Naive B cell (primary cell): Measurements from ENCODE around the gene BCAN. TPM values are rescaled to one million over a fixed set of nuclear protein-coding genes. Genes with fewer than 3 reads are reported as not detected.

ENCODE experiments used
- ATAC-seq, 2 donors: fragments of 150-1000 bp; cut with Tn5 transposase; 2 replicates each; pipeline ENCODE4 v1.10.0; 2021; ENCODE audit warnings: low read depth in 2 of 2, mild to moderate bottlenecking in 2 of 2, moderate library complexity in 2 of 2
- DNase-seq: peaks from one replicate; pipeline ENCODE4 v3.0.0; 2022
- H3K27ac Mint-ChIP-seq, 6 donors: one replicate each; pipeline ENCODE4 v1.8.0; 2020 to 2022; ENCODE audit warnings: mild to moderate bottlenecking in 6 of 6, mixed read lengths in 6 of 6, moderate library complexity in 5 of 6, inconsistent platforms in 2 of 6
- H3K27me3 Mint-ChIP-seq, 3 donors: one replicate each; pipeline ENCODE4 v1.8.0; 2021 to 2022; ENCODE audit warnings: mixed read lengths in 3 of 3, mild to moderate bottlenecking in 1 of 3
- H3K36me3 Mint-ChIP-seq, 2 donors: one replicate each; pipeline ENCODE4 v1.8.0; 2020 to 2022; ENCODE audit warnings: mixed read lengths in 2 of 2, inconsistent platforms in 1 of 2, mild to moderate bottlenecking in 1 of 2
- H3K4me1 Mint-ChIP-seq, 3 donors: one replicate each; pipeline ENCODE4 v1.8.0; 2020 to 2022; ENCODE audit warnings: mixed read lengths in 3 of 3, inconsistent platforms in 1 of 3, mild to moderate bottlenecking in 1 of 3, moderate library complexity in 1 of 3
- H3K4me3 Mint-ChIP-seq, 8 donors: one replicate each; pipeline ENCODE4 v1.8.0; 2020 to 2022; ENCODE audit warnings: mild to moderate bottlenecking in 8 of 8, mixed read lengths in 8 of 8, moderate library complexity in 8 of 8, inconsistent platforms in 2 of 8
- H3K9me3 Mint-ChIP-seq, 7 donors: one replicate each; pipeline ENCODE4 v1.8.0; 2020 to 2022; ENCODE audit warnings: mixed read lengths in 7 of 7, mild to moderate bottlenecking in 5 of 7, inconsistent platforms in 2 of 7, moderate library complexity in 1 of 7
- polyA plus RNA-seq, 6 donors: library from polyadenylated mRNA; unstranded; fragments of 300-500 nt; fragmentation: Illumina TruSeq; gene quantifications; one replicate each; pipeline ENCODE4 v1.2.3, GENCODE V29; 2021; ENCODE audit warnings: low read depth in 6 of 6

Gene BCAN
- polyA plus RNA-seq, 6 donors from 2014 or later, result not detected

DNA sequence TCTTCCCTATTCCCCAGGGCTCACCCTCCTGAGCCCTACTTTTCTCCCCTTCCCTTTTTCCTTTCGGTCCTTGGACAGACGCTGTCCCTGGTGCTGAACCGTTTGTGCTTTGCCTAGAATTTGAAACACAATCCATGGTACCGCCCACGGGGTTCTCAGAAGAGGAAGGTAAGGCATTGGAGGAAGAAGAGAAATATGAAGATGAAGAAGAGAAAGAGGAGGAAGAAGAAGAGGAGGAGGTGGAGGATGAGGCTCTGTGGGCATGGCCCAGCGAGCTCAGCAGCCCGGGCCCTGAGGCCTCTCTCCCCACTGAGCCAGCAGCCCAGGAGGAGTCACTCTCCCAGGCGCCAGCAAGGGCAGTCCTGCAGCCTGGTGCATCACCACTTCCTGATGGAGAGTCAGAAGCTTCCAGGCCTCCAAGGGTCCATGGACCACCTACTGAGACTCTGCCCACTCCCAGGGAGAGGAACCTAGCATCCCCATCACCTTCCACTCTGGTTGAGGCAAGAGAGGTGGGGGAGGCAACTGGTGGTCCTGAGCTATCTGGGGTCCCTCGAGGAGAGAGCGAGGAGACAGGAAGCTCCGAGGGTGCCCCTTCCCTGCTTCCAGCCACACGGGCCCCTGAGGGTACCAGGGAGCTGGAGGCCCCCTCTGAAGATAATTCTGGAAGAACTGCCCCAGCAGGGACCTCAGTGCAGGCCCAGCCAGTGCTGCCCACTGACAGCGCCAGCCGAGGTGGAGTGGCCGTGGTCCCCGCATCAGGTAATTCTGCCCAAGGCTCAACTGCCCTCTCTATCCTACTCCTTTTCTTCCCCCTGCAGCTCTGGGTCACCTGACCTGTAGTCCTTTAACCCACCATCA, 10.4 kb downstream of the BCAN start:
- DNase-seq (no peak), ATAC-seq (no peak)
- peaks cover 0 to 1% (median 0%) of the 10 kb centered on the region in 7 donors for H3K9me3 Mint-ChIP-seq
- peaks cover 80 to 98% (median 98%) of the 10 kb centered on the region in 3 donors for H3K27me3 Mint-ChIP-seq
- H3K4me1 Mint-ChIP-seq, result peaks cover 18 to 24% (median 19%) of the 10 kb centered on the region in 3 donors
- peak overlapping the region in 1 of 6 donors; percentile 90 for H3K27ac Mint-ChIP-seq
- no peak overlapping the region for H3K4me3 Mint-ChIP-seq
- peaks cover 0 to 25% of the 10 kb centered on the region in 2 donors for H3K36me3 Mint-ChIP-seq

DNA sequence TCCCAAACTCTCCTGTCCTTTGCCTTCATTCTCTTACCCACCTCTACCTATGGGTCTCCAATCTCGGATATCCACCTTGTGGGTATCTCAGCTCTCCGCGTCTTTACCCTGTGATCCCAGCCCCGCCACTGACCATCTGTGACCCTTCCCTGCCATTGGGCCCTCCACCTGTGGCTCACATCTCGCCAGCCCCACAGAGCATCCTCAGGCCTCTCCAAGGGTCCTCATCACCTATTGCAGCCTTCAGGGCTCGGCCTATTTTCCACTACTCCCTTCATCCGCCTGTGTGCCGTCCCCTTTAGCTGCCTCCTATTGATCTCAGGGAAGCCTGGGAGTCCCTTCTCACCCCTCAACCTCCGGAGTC, 11.1 kb downstream of the BCAN start:
- Mint-ChIP-seq H3K36me3 (peaks cover 0 to 25% of the 10 kb centered on the region in 2 donors), H3K9me3 (peaks cover 0 to 1% (median 0%) of the 10 kb centered on the region in 7 donors), H3K4me1 (peaks cover 24 to 30% (median 25%) of the 10 kb centered on the region in 3 donors), H3K27ac (peak overlapping the region in 1 of 6 donors; percentile 90), H3K27me3 (peaks cover 74 to 98% (median 98%) of the 10 kb centered on the region in 3 donors), H3K4me3 (no peak overlapping the region)
- DNase-seq (no peak), ATAC-seq (no peak)

DNA sequence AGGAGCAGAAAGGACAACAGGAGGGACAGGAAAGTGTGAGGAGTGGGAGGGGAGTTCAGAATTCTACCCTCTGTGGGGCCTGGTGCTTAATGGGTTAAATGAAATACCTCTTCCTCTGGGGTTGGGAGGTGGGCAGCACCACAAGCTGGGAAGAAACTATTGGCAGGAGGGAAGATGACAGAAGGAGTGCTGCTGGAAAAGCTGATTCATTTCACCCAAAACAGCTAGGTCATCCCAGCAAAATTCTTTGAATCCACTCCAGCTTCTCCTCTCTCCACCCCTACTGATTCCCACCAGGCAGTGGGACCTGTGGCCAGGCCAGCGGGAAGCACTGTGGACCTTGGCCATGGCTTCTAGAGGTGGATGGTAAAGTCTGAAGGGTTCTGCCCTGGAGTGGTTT, 12.8 kb downstream of the BCAN start:
- no peak overlapping the region for H3K27ac Mint-ChIP-seq
- DNase-seq (no peak), ATAC-seq (no peak)
- peaks cover 0 to 1% (median 0%) of the 10 kb centered on the region in 7 donors for H3K9me3 Mint-ChIP-seq
- H3K4me3 Mint-ChIP-seq, result peak overlapping the region in 1 of 8 donors; percentile 35
- H3K4me1 Mint-ChIP-seq, result peaks cover 37 to 42% (median 39%) of the 10 kb centered on the region in 3 donors
- peaks cover 0 to 25% of the 10 kb centered on the region in 2 donors for H3K36me3 Mint-ChIP-seq
- H3K27me3 Mint-ChIP-seq, result peaks cover 59 to 95% (median 84%) of the 10 kb centered on the region in 3 donors

- peaks cover 40 to 48% (median 45%) of the 10 kb centered on the region in 3 donors for H3K4me1 Mint-ChIP-seq
Observed at GRCh38 chr1:156655151-156655903, 13.4 kb downstream of the BCAN start.

GRCh38 chr1:156655904-156656516, 14.1 kb downstream of the BCAN start:
- H3K4me1 Mint-ChIP-seq, result peaks cover 42 to 54% (median 52%) of the 10 kb centered on the region in 3 donors

More at GRCh38 chr1:156655151-156655903, 13.4 kb downstream of the BCAN start:
- no peak for DNase-seq
- H3K36me3 Mint-ChIP-seq, result peaks cover 0 to 25% of the 10 kb centered on the region in 2 donors
- H3K27me3 Mint-ChIP-seq, result peaks cover 53 to 91% (median 78%) of the 10 kb centered on the region in 3 donors
- no peak for ATAC-seq
- peaks cover 0 to 1% (median 0%) of the 10 kb centered on the region in 7 donors for H3K9me3 Mint-ChIP-seq
- H3K27ac Mint-ChIP-seq, result peak overlapping the region in 1 of 6 donors; percentile 4
- H3K4me3 Mint-ChIP-seq, result peak overlapping the region in 3 of 8 donors; percentile 16 to 79 (median 40)

GRCh38 chr1:156656806-156657740, 15.2 kb downstream of the BCAN start:
- Mint-ChIP-seq H3K4me1 (peaks cover 52 to 64% (median 63%) of the 10 kb centered on the region in 3 donors), H3K9me3 (peaks cover 0 to under 1% (median 0%) of the 10 kb centered on the region in 7 donors)
- peak; percentile 46 to 57 for ATAC-seq

More at GRCh38 chr1:156655904-156656516, 14.1 kb downstream of the BCAN start:
- no peak for ATAC-seq
- Mint-ChIP-seq H3K27ac (peak overlapping the region in 1 of 6 donors; percentile 15), H3K9me3 (peaks cover 0 to 1% (median 0%) of the 10 kb centered on the region in 7 donors), H3K27me3 (peaks cover 48 to 84% (median 71%) of the 10 kb centered on the region in 3 donors), H3K4me3 (peak overlapping the region in 3 of 8 donors; percentile 84 to 85 (median 85)), H3K36me3 (peaks cover 0 to 25% of the 10 kb centered on the region in 2 donors)
- no peak for DNase-seq

GRCh38 chr1:156657741-156658319, 15.9 kb downstream of the BCAN start:
- H3K36me3 Mint-ChIP-seq, result peaks cover 0 to 15% of the 10 kb centered on the region in 2 donors
- peaks cover 56 to 72% (median 69%) of the 10 kb centered on the region in 3 donors for H3K4me1 Mint-ChIP-seq
- H3K4me3 Mint-ChIP-seq, result peak overlapping the region; percentile 13 to 90 (median 86)
- no peak for DNase-seq
- H3K9me3 Mint-ChIP-seq, result no peaks in the 10 kb centered on the region
- no peak for ATAC-seq
- peak overlapping the region in 3 of 6 donors; percentile 39 to 79 (median 56) for H3K27ac Mint-ChIP-seq
- H3K27me3 Mint-ChIP-seq, result peaks cover 37 to 70% (median 53%) of the 10 kb centered on the region in 3 donors

More at GRCh38 chr1:156656806-156657740, 15.2 kb downstream of the BCAN start:
- Mint-ChIP-seq H3K36me3 (peaks cover 0 to 22% of the 10 kb centered on the region in 2 donors), H3K27me3 (peaks cover 42 to 76% (median 61%) of the 10 kb centered on the region in 3 donors), H3K4me3 (peak overlapping the region; percentile 31 to 90 (median 86)), H3K27ac (peak overlapping the region in 4 of 6 donors; percentile 39 to 79 (median 62))
- DNase-seq, result peak; percentile 66

- H3K4me3 Mint-ChIP-seq, result peak overlapping the region in 1 of 8 donors; percentile 85
- no peak overlapping the region for H3K27ac Mint-ChIP-seq
- H3K4me1 Mint-ChIP-seq, result peaks cover 63 to 79% (median 75%) of the 10 kb centered on the region in 3 donors
Observed at GRCh38 chr1:156658496-156658895, 16.6 kb downstream of the BCAN start.

DNA sequence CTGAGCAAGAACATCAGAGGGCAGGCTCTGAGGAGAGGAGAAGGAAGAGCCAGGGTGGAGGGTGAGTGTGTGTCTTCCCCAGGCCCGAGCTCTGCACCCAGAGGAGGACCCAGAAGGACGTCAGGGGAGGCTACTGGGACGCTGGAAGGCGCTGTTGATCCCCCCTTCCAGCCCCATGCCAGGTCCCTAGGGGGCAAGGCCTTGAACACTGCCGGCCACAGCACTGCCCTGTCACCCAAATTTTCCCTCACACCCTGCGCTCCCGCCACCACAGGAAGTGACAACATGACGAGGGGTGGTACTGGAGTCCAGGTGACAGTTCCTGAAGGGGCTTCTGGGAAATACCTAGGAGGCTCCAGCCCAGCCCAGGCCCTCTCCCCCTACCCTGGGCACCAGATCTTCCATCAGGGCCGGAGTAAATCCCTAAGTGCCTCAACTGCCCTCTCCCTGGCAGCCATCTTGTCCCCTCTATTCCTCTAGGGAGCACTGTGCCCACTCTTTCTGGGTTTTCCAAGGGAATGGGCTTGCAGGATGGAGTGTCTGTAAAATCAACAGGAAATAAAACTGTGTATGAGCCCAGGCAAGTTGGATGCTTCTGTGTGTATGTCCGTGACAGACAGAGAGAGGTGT, 17.1 kb downstream of the BCAN start:
- DNase-seq (no peak), ATAC-seq (no peak)
- Mint-ChIP-seq H3K27me3 (peaks cover 25 to 65% (median 41%) of the 10 kb centered on the region in 3 donors), H3K9me3 (no peaks in the 10 kb centered on the region), H3K36me3 (peaks cover 0 to 3% of the 10 kb centered on the region in 2 donors), H3K4me3 (peak overlapping the region in 4 of 8 donors; percentile 34 to 72 (median 62)), H3K4me1 (peaks cover 68 to 84% (median 81%) of the 10 kb centered on the region in 3 donors), H3K27ac (peak overlapping the region in 3 of 6 donors; percentile 22 to 75 (median 32))

More at GRCh38 chr1:156658496-156658895, 16.6 kb downstream of the BCAN start:
- no peak for ATAC-seq
- Mint-ChIP-seq H3K9me3 (no peaks in the 10 kb centered on the region), H3K36me3 (peaks cover 0 to 9% of the 10 kb centered on the region in 2 donors), H3K27me3 (peaks cover 31 to 70% (median 46%) of the 10 kb centered on the region in 3 donors)
- no peak for DNase-seq

GRCh38 chr1:156659661-156659987, 17.7 kb downstream of the BCAN start:
- Mint-ChIP-seq H3K4me3 (peak overlapping the region in 6 of 8 donors; percentile 15 to 72 (median 62)), H3K27ac (peak overlapping the region in 3 of 6 donors; percentile 32 to 80 (median 37)), H3K4me1 (peaks cover 72 to 90% (median 87%) of the 10 kb centered on the region in 3 donors), H3K27me3 (peaks cover 19 to 59% (median 35%) of the 10 kb centered on the region in 3 donors), H3K36me3 (no peaks in the 10 kb centered on the region), H3K9me3 (no peaks in the 10 kb centered on the region)
- DNase-seq (no peak), ATAC-seq (no peak)
